ENCODE results near the gene TTI1.

The TTI1 gene

GRCh38 chr20:37934634-37935375 lies 98.5 kb downstream of the TTI1 start:
- no peak for DNase-seq

- DNase-seq = no peak
Measured at GRCh38 chr20:37933786-37934633, 99.2 kb downstream of the TTI1 start.

Measured in hematopoietic multipotent progenitor cell treated with erythropoietin and hydrocortisone succinate and interleukin-3 and kit ligand, for 8 days (in vitro differentiated cells).